Tibial nerve (tissue), 4 donors: ENCODE results near the gene PLXNA1.

Experiments
- CTCF ChIP-seq, 5 experiments: fragments of 200-600 bp in 3 of 5; fragments of 450-650 bp in 2 of 5; sonication (generic) in 3 of 5; IDR thresholded peaks; one replicate each; pipeline ENCODE4 v1.5.1; 2016 to 2019; ENCODE audit warnings: antibody characterized with exemption in 5 of 5, mild to moderate bottlenecking in 3 of 5, moderate library complexity in 2 of 5
- EP300 ChIP-seq, 2 donors: sonication (generic); formaldehyde crosslinking; IDR thresholded peaks; one replicate each; pipeline ENCODE4 v1.6.1; 2017; ENCODE audit warnings: antibody characterized with exemption in 2 of 2, mild to moderate bottlenecking in 1 of 2
- POLR2A ChIP-seq, 2 donors: fragments of 450-650 bp; IDR thresholded peaks; one replicate each; pipeline ENCODE4 v1.6.1; 2017; ENCODE audit warnings: antibody characterized with exemption in 2 of 2, mild to moderate bottlenecking in 2 of 2, moderate library complexity in 2 of 2

GRCh38 chr3:126999383-126999782, 16.5 kb downstream of the PLXNA1 start:
- TF ChIP-seq CTCF (IDR thresholded peaks at IDR 0.05), result no peak
- TF ChIP-seq POLR2A (IDR thresholded peaks at IDR 0.05), result no peak
- peak in 1 of 2 donors; percentile 15 for TF ChIP-seq EP300 (IDR thresholded peaks at IDR 0.05)
